Measurements from ENCODE around the gene NKAPL. TPM values are rescaled to one million over a fixed set of nuclear protein-coding genes. Genes with fewer than 3 reads are reported as not detected.
A peak's percentile ranks its signal among the peaks of the same experiment; 100 is the strongest.

Gene NKAPL
- total and polyA plus RNA-seq, 10 of the 15 experiments (the other 5 are each of a cell fraction or from before 2014, with no cell fraction given) = 0.10 to 0.48 (median 0.19) TPM; not detected in 1

GRCh38 chr6:28225056-28225834, 33.9 kb upstream of the NKAPL start, which contains the start of gene ZSCAN9 (continued):
- TF ChIP-seq, protein P1, sequence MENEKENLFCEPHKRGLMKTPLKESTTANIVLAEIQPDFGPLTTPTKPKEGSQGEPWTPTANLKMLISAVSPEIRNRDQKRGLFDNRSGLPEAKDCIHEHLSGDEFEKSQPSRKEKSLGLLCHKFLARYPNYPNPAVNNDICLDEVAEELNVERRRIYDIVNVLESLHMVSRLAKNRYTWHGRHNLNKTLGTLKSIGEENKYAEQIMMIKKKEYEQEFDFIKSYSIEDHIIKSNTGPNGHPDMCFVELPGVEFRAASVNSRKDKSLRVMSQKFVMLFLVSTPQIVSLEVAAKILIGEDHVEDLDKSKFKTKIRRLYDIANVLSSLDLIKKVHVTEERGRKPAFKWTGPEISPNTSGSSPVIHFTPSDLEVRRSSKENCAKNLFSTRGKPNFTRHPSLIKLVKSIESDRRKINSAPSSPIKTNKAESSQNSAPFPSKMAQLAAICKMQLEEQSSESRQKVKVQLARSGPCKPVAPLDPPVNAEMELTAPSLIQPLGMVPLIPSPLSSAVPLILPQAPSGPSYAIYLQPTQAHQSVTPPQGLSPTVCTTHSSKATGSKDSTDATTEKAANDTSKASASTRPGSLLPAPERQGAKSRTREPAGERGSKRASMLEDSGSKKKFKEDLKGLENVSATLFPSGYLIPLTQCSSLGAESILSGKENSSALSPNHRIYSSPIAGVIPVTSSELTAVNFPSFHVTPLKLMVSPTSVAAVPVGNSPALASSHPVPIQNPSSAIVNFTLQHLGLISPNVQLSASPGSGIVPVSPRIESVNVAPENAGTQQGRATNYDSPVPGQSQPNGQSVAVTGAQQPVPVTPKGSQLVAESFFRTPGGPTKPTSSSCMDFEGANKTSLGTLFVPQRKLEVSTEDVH (IDR thresholded peaks at IDR 0.05; ENCODE audit: low read depth, partially characterized antibody) = peak; percentile 88
- TF ChIP-seq SREBF2 (IDR thresholded peaks at IDR 0.05; ENCODE audit: low read length) = peak; percentile 52; the same call in 1 of the 2 replicates
- no peak for TF ChIP-seq ZBTB4 (CRISPR knock-in tag; IDR thresholded peaks at IDR 0.05)
- TF ChIP-seq MLLT1 (IDR thresholded peaks at IDR 0.05) = peak; percentile 81
- no peak for TF ChIP-seq EZH2 (IDR thresholded peaks at IDR 0.05; ENCODE audit: borderline replicate concordance, control insufficient read depth, low read depth, low read length)
- peak; percentile 90; the same call in 1 of the 2 replicates for TF ChIP-seq WRNIP1 (IDR thresholded peaks at IDR 0.05; ENCODE audit: borderline replicate concordance, low read depth, low read length)
- peak; percentile 25; the same call in 1 of the 2 replicates for TF ChIP-seq ZNF207 (IDR thresholded peaks at IDR 0.05; ENCODE audit: borderline replicate concordance)
- no peak for TF ChIP-seq MEF2A (IDR thresholded peaks at IDR 0.05; ENCODE audit: insufficient read depth, low read depth, low read length)
- TF ChIP-seq CHD1 (IDR thresholded peaks at IDR 0.05; ENCODE audit: low read depth, low read length) = 0 out of 2 replicates have a peak, but pooled peaks have one; percentile 52
- peak; percentile 68; the same call in 1 of the 2 replicates for TF ChIP-seq ESRRA (IDR thresholded peaks at IDR 0.05; ENCODE audit: low read length)
- peak; percentile 34; the same call in 1 of the 2 replicates for TF ChIP-seq SREBF1 (IDR thresholded peaks at IDR 0.05; ENCODE audit: low read length)
- no peak for TF ChIP-seq JUND (IDR thresholded peaks at IDR 0.05; ENCODE audit: low read depth, low read length)
- TF ChIP-seq PML (IDR thresholded peaks at IDR 0.05; ENCODE audit: low read length) = peak; percentile 76; the same call in 1 of the 2 replicates
- TF ChIP-seq SIN3A (IDR thresholded peaks at IDR 0.05; ENCODE audit: low read depth, low read length) = peak; percentile 92
- TF ChIP-seq MTA3 (IDR thresholded peaks at IDR 0.05; ENCODE audit: borderline replicate concordance, low read length) = no peak
- no peak for TF ChIP-seq CTCF (IDR thresholded peaks at IDR 0.05 in 2 of 3, conservative IDR thresholded peaks at IDR 0.05 in 1 of 3; ENCODE audit: control insufficient read depth in 2 of 3, extremely low read depth in 1 of 3, insufficient read depth in 1 of 3, low read depth in 3 of 3, low read length in 3 of 3)
- TF ChIP-seq NR2F1 (conservative IDR thresholded peaks at IDR 0.05) = peak; percentile 56; the same call in 1 of the 2 replicates
- peak; percentile 55 for TF ChIP-seq SP1 (IDR thresholded peaks at IDR 0.05; ENCODE audit: low read depth, low read length)
